H1 (cell line): ENCODE results near the gene SUSD5. TPM values are rescaled to one million over a fixed set of nuclear protein-coding genes. Genes with fewer than 3 reads are reported as not detected.

Source experiments
- CTCF ChIA-PET: fragments of 300-600 bp; sonication (Branson Sonifier 250); formaldehyde crosslinking; loops from one replicate; lab custom pipeline; 2021; ENCODE audit not compliant: partially characterized antibody; lab: Charles Lee
- POLR2A ChIA-PET: fragments of 300-600 bp; sonication (Branson Sonifier 250); formaldehyde crosslinking; loops from one replicate; lab custom pipeline; 2021; ENCODE audit warnings: inconsistent platforms; ENCODE audit not compliant: partially characterized antibody; lab: Charles Lee
- DNase-seq, 2 experiments: peaks; one replicate each; pipeline versions ENCODE4 v3.0.0 to v3.0.0-alpha.2; 2010 to 2022; ENCODE audit warnings: low spot score in 2 of 2, low read depth in 1 of 2, mixed read lengths in 1 of 2
- FAIRE-seq: peaks from 2 replicates; lab custom pipeline; 2011; peaks lifted over from hg19 to GRCh38; lab: Jason Lieb, UNC
- H2AFZ ChIP-seq: 2 replicates; pipeline ENCODE4 v1.8.1; 2012; ENCODE audit warnings: low read length, inconsistent platforms
- H2AK5ac ChIP-seq: 2 replicates; pipeline ENCODE4 v1.6.1; 2013; ENCODE audit warnings: low read depth, low read length
- H2BK120ac ChIP-seq: replicated peaks from 2 replicates; pipeline ENCODE3; 2013; ENCODE audit warnings: low read depth, low read length, inconsistent platforms
- H2BK12ac ChIP-seq: 2 replicates; pipeline ENCODE4 v1.6.1; 2013; ENCODE audit warnings: low read depth, low read length
- H2BK15ac ChIP-seq: 2 replicates; pipeline ENCODE4 v1.6.1; 2013; ENCODE audit warnings: low read length
- H2BK20ac ChIP-seq: 2 replicates; pipeline ENCODE4 v1.6.1; 2013; ENCODE audit warnings: low read length
- H2BK5ac ChIP-seq: 2 replicates; pipeline ENCODE4 v1.6.1; 2013; ENCODE audit warnings: low read depth, low read length
- H3K14ac ChIP-seq: 2 replicates; pipeline ENCODE4 v1.6.1; 2013; ENCODE audit warnings: inconsistent platforms; ENCODE audit not compliant: insufficient read length
- H3K18ac ChIP-seq: 2 replicates; pipeline ENCODE4 v1.6.1; 2013; ENCODE audit warnings: low read length; ENCODE audit errors: extremely low read depth
- H3K23ac ChIP-seq: 2 replicates; pipeline ENCODE4 v1.6.1; 2013; ENCODE audit warnings: inconsistent platforms; ENCODE audit not compliant: insufficient read length
- H3K23me2 ChIP-seq: 2 replicates; pipeline ENCODE4 v1.6.1; 2013; ENCODE audit warnings: low read depth, low read length
- H3K27ac ChIP-seq: 2 replicates; pipeline ENCODE4 v1.6.1; 2011; ENCODE audit warnings: low read depth, low read length, inconsistent platforms
- H3K27me3 ChIP-seq, 4 experiments: replicated peaks in 1 of 4; 1 replicate in 1 of 4; 2 replicates in 3 of 4; pipeline versions ENCODE4 v1.6.1 to v1.8.1; 2011 to 2013; ENCODE audit warnings: low read length in 3 of 4, mild to moderate bottlenecking in 3 of 4, inconsistent platforms in 2 of 4, mixed read lengths in 2 of 4, moderate library complexity in 1 of 4; ENCODE audit not compliant: control insufficient read depth in 3 of 4, insufficient read depth in 3 of 4; ENCODE audit errors: extremely low read depth in 1 of 4
- H3K36me3 ChIP-seq, 4 experiments: 2 replicates each; pipeline versions ENCODE4 v1.6.1 to v1.8.1; 2011 to 2013; ENCODE audit warnings: mild to moderate bottlenecking in 4 of 4, low read length in 3 of 4, moderate library complexity in 2 of 4, control low read depth in 1 of 4, inconsistent platforms in 1 of 4; ENCODE audit not compliant: insufficient read depth in 4 of 4, control insufficient read depth in 2 of 4
- H3K4ac ChIP-seq: replicated peaks from 2 replicates; pipeline ENCODE3; 2013; ENCODE audit warnings: low read length, low read depth, mixed read lengths, inconsistent platforms; ENCODE audit not compliant: insufficient read length
- H3K4me1 ChIP-seq, 4 experiments: replicated peaks in 1 of 4; 1 replicate in 1 of 4; 2 replicates in 3 of 4; pipeline versions ENCODE4 v1.6.1 to v1.8.1; 2011 to 2013; ENCODE audit warnings: low read length in 3 of 4, inconsistent platforms in 2 of 4, mixed read lengths in 1 of 4; ENCODE audit not compliant: insufficient read depth in 4 of 4, control insufficient read depth in 3 of 4
- H3K4me2 ChIP-seq, 2 experiments: 2 replicates each; pipeline versions ENCODE4 v1.6.1 to v1.8.1; 2011 to 2013; ENCODE audit warnings: low read depth in 2 of 2, low read length in 2 of 2, control low read depth in 1 of 2, inconsistent platforms in 1 of 2, mild to moderate bottlenecking in 1 of 2; ENCODE audit not compliant: insufficient read depth in 1 of 2
- H3K4me3 ChIP-seq, 4 experiments: fragments of 200-600, 300-600 bp in 1 of 4; sonication (generic), shearing (Covaris generic), sonication (Bioruptor Twin) in 1 of 4; 2 replicates each; pipeline versions ENCODE4 v1.5.1 to v1.8.1; 2011 to 2016; ENCODE audit warnings: low read length in 4 of 4, low read depth in 3 of 4, control low read depth in 2 of 4, inconsistent platforms in 2 of 4, mild to moderate bottlenecking in 2 of 4, mixed read lengths in 1 of 4, moderate library complexity in 1 of 4; ENCODE audit not compliant: insufficient read depth in 2 of 4; ENCODE audit errors: extremely low read depth in 1 of 4
- H3K56ac ChIP-seq: replicated peaks from 2 replicates; pipeline ENCODE3; 2013; ENCODE audit warnings: low read depth, mild to moderate bottlenecking, mixed read lengths, low read length, inconsistent platforms; ENCODE audit not compliant: insufficient read length
- H3K79me1 ChIP-seq: 2 replicates; pipeline ENCODE4 v1.6.1; 2013; ENCODE audit warnings: low read depth, low read length, control low read depth
- H3K79me2 ChIP-seq, 2 experiments: 2 replicates each; pipeline versions ENCODE4 v1.6.1 to v1.8.1; 2012 to 2013; ENCODE audit warnings: low read length in 2 of 2, mild to moderate bottlenecking in 2 of 2, inconsistent platforms in 1 of 2; ENCODE audit not compliant: insufficient read depth in 2 of 2, control insufficient read depth in 1 of 2
- H3K9ac ChIP-seq, 4 experiments: replicated peaks in 1 of 4; 1 replicate in 1 of 4; 2 replicates in 3 of 4; pipeline versions ENCODE4 v1.6.1 to v1.8.1; 2011 to 2013; ENCODE audit warnings: low read depth in 3 of 4, low read length in 3 of 4, control low read depth in 2 of 4, mild to moderate bottlenecking in 2 of 4, moderate library complexity in 2 of 4, inconsistent platforms in 1 of 4; ENCODE audit errors: extremely low read depth in 1 of 4
- H3K9me3 ChIP-seq, 2 experiments: 2 replicates each; pipeline versions ENCODE4 v1.6.1 to v1.8.1; 2012 to 2013; ENCODE audit warnings: mild to moderate bottlenecking in 2 of 2, moderate library complexity in 2 of 2, control low read depth in 1 of 2, inconsistent platforms in 1 of 2, low read depth in 1 of 2, low read length in 1 of 2, mixed read lengths in 1 of 2; ENCODE audit not compliant: insufficient read depth in 2 of 2
- H4K20me1 ChIP-seq, 2 experiments: replicated peaks in 1 of 2; 2 replicates each; pipeline versions ENCODE3 to v1.8.1; 2011 to 2013; ENCODE audit warnings: inconsistent platforms in 2 of 2, low read length in 2 of 2, mild to moderate bottlenecking in 1 of 2; ENCODE audit not compliant: insufficient read depth in 2 of 2, control insufficient read depth in 1 of 2
- H4K5ac ChIP-seq: 2 replicates; pipeline ENCODE4 v1.6.1; 2013; ENCODE audit warnings: low read length, low read depth, mixed read lengths, inconsistent platforms; ENCODE audit not compliant: insufficient read length
- H4K8ac ChIP-seq: 2 replicates; pipeline ENCODE4 v1.8.0; 2013; ENCODE audit warnings: mild to moderate bottlenecking, moderate library complexity, low read length, inconsistent platforms; ENCODE audit not compliant: insufficient read depth; ENCODE audit errors: extremely low read depth
- H4K91ac ChIP-seq: replicated peaks from 2 replicates; pipeline ENCODE3; 2013; ENCODE audit warnings: low read length, mixed read lengths, inconsistent platforms; ENCODE audit not compliant: insufficient read length
- MAFK ChIP-seq: IDR thresholded peaks from 2 replicates; pipeline ENCODE4 v1.6.1; 2012; ENCODE audit warnings: low read depth, mild to moderate bottlenecking, improper control_type of control experiment, low read length
- NRF1 ChIP-seq: IDR thresholded peaks from 2 replicates; pipeline ENCODE4 v1.6.1; 2011; ENCODE audit warnings: mild to moderate bottlenecking, low read depth, low read length, improper control_type of control experiment
- SIN3A ChIP-seq, 2 experiments: IDR thresholded peaks in 1 of 2; conservative IDR thresholded peaks in 1 of 2; 2 replicates each; pipeline ENCODE4 v1.6.1; 2011 to 2012; ENCODE audit warnings: low read length in 2 of 2, improper control_type of control experiment in 1 of 2, low read depth in 1 of 2, mild to moderate bottlenecking in 1 of 2
- SP4 ChIP-seq: IDR thresholded peaks from 2 replicates; pipeline ENCODE4 v1.6.1; 2012; ENCODE audit warnings: low read length, inconsistent platforms
- SRF ChIP-seq: IDR thresholded peaks from 2 replicates; pipeline ENCODE4 v1.6.1; 2011; ENCODE audit warnings: mild to moderate bottlenecking, low read depth, low read length, moderate library complexity
- SUZ12 ChIP-seq: fragments of 200-600 bp; sonication (generic); IDR thresholded peaks from 2 replicates; pipeline ENCODE4 v1.6.1; 2012; ENCODE audit warnings: mild to moderate bottlenecking, inconsistent platforms, low read length, moderate library complexity, mixed read lengths
- TBP ChIP-seq: IDR thresholded peaks from 2 replicates; pipeline ENCODE4 v1.6.1; 2011; ENCODE audit warnings: low read depth, low read length, improper control_type of control experiment
- YY1 ChIP-seq: IDR thresholded peaks from 2 replicates; pipeline ENCODE4 v1.6.1; 2011; ENCODE audit warnings: low read depth, mild to moderate bottlenecking, low read length
- WGBS, 2 experiments: shearing (Covaris generic) in 1 of 2; methylation state at CpG; one replicate each; pipeline versions ENCODE4 v1.1.6 to v1.1.7; 2013 to 2015; ENCODE audit warnings: low lambda C conversion rate in 2 of 2, mixed read lengths in 2 of 2, inconsistent platforms in 1 of 2, low coverage in 1 of 2, missing lambda C conversion rate in 1 of 2; ENCODE audit not compliant: insufficient replicate concordance in 2 of 2, insufficient coverage in 1 of 2, insufficient read length in 1 of 2; ENCODE audit errors: extremely low coverage in 1 of 2, missing lambda C conversion rate in 1 of 2; 5-methylcytosine and 5-hydroxymethylcytosine counted together
- polyA plus RNA-seq, 7 experiments: library from polyadenylated mRNA; depleted of rRNA in 3 of 7; stranded (reverse) in 5 of 7; unstranded in 2 of 7; fragments of >200 nt in 5 of 7; fragments of 200-250 nt in 2 of 7; gene quantifications; 1 replicate in 5 of 7; 2 replicates in 1 of 7; 4 replicates in 1 of 7; pipeline versions ENCODE4 v1.2.1 to v1.2.3, GENCODE V29; 2011 to 2013; ENCODE audit warnings: missing spikeins in 2 of 7, mixed read lengths in 2 of 7
- total RNA-seq: library from RNA; stranded (reverse); fragmentation: NEBNext Ultra II Directional; extraction: Animal tissue kit (Norgen Biotek cat#: 25700); gene quantifications from 2 replicates; pipeline ENCODE4 v1.2.1, GENCODE V29; 2021
- TF ChIP-seq, protein P1 (sequence below): IDR thresholded peaks from 2 replicates; pipeline ENCODE4 v1.6.1; 2012; ENCODE audit warnings: low read length, inconsistent platforms

SUSD5 gene
- total and polyA plus RNA-seq, 2 of the 8 experiments (the other 6 are each of a cell fraction or from before 2014, with no cell fraction given): 0.92 to 3.3 TPM

DNA sequence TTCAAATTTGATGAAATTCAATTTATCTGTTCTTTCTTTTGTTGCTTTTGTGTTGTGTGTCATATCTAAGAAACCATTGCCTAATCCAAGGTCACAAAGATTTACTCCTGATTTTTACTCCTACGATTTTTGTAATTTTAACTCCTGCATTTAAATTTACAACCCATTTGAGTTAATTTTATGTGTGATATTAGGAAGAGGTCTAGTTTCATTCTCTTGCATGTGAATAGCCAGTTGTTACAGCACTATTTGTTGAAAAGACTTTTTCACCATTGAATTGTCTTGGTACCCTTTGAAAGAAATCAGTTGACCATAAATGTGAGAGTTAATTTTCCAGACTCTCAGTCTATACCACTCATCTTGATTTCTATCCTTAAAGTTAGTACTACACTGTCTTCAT is 80.9 kb downstream of the SUSD5 start:
- H2AFZ ChIP-seq: no peak overlapping the region
- no peak overlapping the region for H2BK12ac ChIP-seq
- no peaks in the 10 kb centered on the region; the same call in 1 of the 2 replicates for H3K79me1 ChIP-seq
- no peak overlapping the region for H3K4me3 ChIP-seq
- no peak overlapping the region for H2BK5ac ChIP-seq
- no peak overlapping the region for H3K27ac ChIP-seq
- no peak overlapping the region for H3K14ac ChIP-seq
- H4K8ac ChIP-seq: no peak overlapping the region
- DNase-seq: no peak
- H2BK20ac ChIP-seq: no peak overlapping the region
- H3K56ac ChIP-seq: no peak overlapping the region
- H3K79me2 ChIP-seq: no peaks in the 10 kb centered on the region
- H3K4me2 ChIP-seq: no peak overlapping the region
- H2BK120ac ChIP-seq: no peak overlapping the region
- H2AK5ac ChIP-seq: no peak overlapping the region
- no peak for FAIRE-seq
- H3K23ac ChIP-seq: no peak overlapping the region
- H3K18ac ChIP-seq: no peak overlapping the region
- no peaks in the 10 kb centered on the region for H4K20me1 ChIP-seq
- CTCF ChIA-PET: interaction anchor here (1.1 kb wide), 1 partner anchor 235 kb away, joined by 3 read pairs; no protein-coding TSS in a partner anchor
- H3K9ac ChIP-seq: no peak overlapping the region
- H4K5ac ChIP-seq: no peak overlapping the region
- H3K36me3 ChIP-seq: peaks cover 0 to 18% (median 7%) of the 10 kb centered on the region in 4 experiments; a peak in 4 of 8 replicates
- H3K4me1 ChIP-seq: no peaks in the 10 kb centered on the region
- no peaks in the 10 kb centered on the region for H3K27me3 ChIP-seq
- no peak overlapping the region for H3K4ac ChIP-seq
- WGBS, 2 experiments: 77% methylated on average over 1 of the region's 1 CpG; no CpG with 5 or more reads in 1 of the 2 experiments
- no peaks in the 10 kb centered on the region for H3K23me2 ChIP-seq
- H3K9me3 ChIP-seq: no peaks in the 10 kb centered on the region
- POLR2A ChIA-PET: no interaction called here
- H2BK15ac ChIP-seq: no peak overlapping the region
- no peak overlapping the region for H4K91ac ChIP-seq
- TF ChIP-seq SIN3A (conservative IDR thresholded peaks at IDR 0.05 in 1 of 2, IDR thresholded peaks at IDR 0.05 in 1 of 2; ENCODE audit: low read depth in 1 of 2, low read length in 2 of 2) (no peak), SP4 (no peak), NRF1 (no peak), SUZ12 (no peak), YY1 (no peak), MAFK (no peak), TBP (no peak), SRF (no peak)
- TF ChIP-seq, protein P1, sequence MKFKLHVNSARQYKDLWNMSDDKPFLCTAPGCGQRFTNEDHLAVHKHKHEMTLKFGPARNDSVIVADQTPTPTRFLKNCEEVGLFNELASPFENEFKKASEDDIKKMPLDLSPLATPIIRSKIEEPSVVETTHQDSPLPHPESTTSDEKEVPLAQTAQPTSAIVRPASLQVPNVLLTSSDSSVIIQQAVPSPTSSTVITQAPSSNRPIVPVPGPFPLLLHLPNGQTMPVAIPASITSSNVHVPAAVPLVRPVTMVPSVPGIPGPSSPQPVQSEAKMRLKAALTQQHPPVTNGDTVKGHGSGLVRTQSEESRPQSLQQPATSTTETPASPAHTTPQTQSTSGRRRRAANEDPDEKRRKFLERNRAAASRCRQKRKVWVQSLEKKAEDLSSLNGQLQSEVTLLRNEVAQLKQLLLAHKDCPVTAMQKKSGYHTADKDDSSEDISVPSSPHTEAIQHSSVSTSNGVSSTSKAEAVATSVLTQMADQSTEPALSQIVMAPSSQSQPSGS: no peak
